WERI-Rb-1 (cell line): Measurements from ENCODE around the gene RALGPS1.

ENCODE experiments used
- DNase-seq: peaks from one replicate; pipeline ENCODE4 v3.0.0-alpha.2; 2020
- H3K27ac ChIP-seq: fragments of 250-450 bp; sonication (Bioruptor Pico); 2 replicates; pipeline ENCODE4 v1.5.1; 2020; ENCODE audit warnings: mild to moderate bottlenecking, moderate library complexity
- H3K27me3 ChIP-seq: fragments of 250-450 bp; sonication (Bioruptor Pico); 2 replicates; pipeline ENCODE4 v1.5.1; 2021; ENCODE audit warnings: mild to moderate bottlenecking, low read depth, moderate library complexity; ENCODE audit not compliant: insufficient read depth, severe bottlenecking
- H3K36me3 ChIP-seq: fragments of 250-450 bp; sonication (Bioruptor Pico); 2 replicates; pipeline ENCODE4 v1.5.1; 2020; ENCODE audit warnings: mild to moderate bottlenecking, moderate library complexity
- H3K4me3 ChIP-seq: 2 replicates; pipeline ENCODE4 v1.5.1; 2011; ENCODE audit warnings: low read depth, mild to moderate bottlenecking, control low read depth, low read length
- H3K9me3 ChIP-seq: fragments of 250-450 bp; sonication (Bioruptor Pico); 2 replicates; pipeline ENCODE4 v1.5.1; 2021; ENCODE audit warnings: mild to moderate bottlenecking, moderate library complexity; ENCODE audit not compliant: severe bottlenecking
- TF ChIP-seq, protein P1 (sequence below): IDR thresholded peaks from 2 replicates; pipeline ENCODE4 v1.5.1; 2011; ENCODE audit warnings: low read depth, mild to moderate bottlenecking, control low read depth, inconsistent platforms, low read length

RALGPS1 gene

DNA sequence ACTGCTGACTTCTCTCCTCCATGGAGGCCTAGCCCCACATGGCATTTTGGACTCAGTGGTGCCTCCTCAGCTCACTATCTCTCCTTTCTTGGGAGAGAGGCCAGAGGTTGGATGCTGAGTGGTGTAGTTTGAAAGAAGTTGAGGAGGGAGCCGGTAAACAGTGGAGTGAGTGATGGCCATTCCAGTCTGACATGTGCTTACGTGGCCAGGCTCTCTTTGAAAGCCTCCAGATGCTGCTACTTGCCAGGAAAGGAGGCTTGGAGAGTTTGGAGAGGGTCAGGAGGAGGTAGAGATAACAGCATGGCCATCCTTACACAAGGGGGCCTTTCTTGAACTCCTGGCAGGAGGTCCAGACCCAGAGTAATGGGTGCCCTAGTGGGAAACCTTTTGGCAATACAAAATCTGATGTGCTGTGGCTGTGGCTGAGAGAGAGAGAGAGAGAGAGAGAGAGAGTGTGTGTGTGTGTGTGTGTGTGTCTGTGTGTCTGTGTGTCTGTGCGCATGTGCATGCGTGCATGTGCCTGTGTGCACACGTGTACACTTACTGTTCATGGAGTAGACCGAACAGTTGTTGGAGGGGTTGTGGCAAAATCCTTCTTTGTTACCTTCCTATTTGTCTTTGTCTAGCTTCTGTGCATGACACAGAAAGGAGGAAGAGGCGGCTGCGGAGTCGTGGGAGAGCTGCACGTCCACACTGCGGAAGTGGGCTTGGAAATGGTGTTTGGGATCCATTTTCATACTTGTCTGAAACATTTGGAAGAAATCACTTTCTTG is 37.8 kb downstream of the RALGPS1 start:
- H3K4me3 ChIP-seq: no peak overlapping the region
- TF ChIP-seq, protein P1, sequence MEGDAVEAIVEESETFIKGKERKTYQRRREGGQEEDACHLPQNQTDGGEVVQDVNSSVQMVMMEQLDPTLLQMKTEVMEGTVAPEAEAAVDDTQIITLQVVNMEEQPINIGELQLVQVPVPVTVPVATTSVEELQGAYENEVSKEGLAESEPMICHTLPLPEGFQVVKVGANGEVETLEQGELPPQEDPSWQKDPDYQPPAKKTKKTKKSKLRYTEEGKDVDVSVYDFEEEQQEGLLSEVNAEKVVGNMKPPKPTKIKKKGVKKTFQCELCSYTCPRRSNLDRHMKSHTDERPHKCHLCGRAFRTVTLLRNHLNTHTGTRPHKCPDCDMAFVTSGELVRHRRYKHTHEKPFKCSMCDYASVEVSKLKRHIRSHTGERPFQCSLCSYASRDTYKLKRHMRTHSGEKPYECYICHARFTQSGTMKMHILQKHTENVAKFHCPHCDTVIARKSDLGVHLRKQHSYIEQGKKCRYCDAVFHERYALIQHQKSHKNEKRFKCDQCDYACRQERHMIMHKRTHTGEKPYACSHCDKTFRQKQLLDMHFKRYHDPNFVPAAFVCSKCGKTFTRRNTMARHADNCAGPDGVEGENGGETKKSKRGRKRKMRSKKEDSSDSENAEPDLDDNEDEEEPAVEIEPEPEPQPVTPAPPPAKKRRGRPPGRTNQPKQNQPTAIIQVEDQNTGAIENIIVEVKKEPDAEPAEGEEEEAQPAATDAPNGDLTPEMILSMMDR: no peak
- peak overlapping the region; percentile 15 for H3K27ac ChIP-seq
- no peaks in the 10 kb centered on the region for H3K36me3 ChIP-seq
- DNase-seq: no peak
- H3K27me3 ChIP-seq: no peaks in the 10 kb centered on the region
- H3K9me3 ChIP-seq: peaks cover 5% of the 10 kb centered on the region

- no peaks in the 10 kb centered on the region for H3K27me3 ChIP-seq
- no peak overlapping the region for H3K4me3 ChIP-seq
- TF ChIP-seq, protein P1: no peak
- H3K27ac ChIP-seq: peak overlapping the region; percentile 4; the same call in 1 of the 2 replicates
- H3K9me3 ChIP-seq: peaks cover 5% of the 10 kb centered on the region
- no peak for DNase-seq
- no peaks in the 10 kb centered on the region for H3K36me3 ChIP-seq
Measured at GRCh38 chr9:126953041-126953809, 38.6 kb downstream of the RALGPS1 start.

DNA sequence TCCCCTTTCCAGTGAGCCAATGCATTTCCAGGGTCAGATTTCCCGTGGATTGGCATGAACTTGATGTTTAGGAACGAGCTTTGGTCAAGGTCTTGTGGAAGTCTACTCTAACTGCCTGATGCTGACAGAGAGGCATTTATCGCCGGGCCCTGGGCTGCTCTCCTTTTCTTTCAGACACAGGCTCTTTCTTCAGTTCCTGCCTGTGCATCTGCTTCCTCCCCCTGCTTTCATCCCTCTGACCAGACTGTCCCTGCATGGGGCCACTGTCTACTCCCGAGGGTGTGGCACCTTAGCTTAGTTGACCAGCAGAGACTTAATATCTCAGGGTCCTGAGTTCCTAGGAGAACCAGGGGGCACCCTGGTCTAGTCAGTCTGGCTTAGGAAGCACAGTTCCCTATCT is 41.2 kb downstream of the RALGPS1 start:
- H3K4me3 ChIP-seq: no peak overlapping the region
- H3K36me3 ChIP-seq: no peaks in the 10 kb centered on the region
- TF ChIP-seq, protein P1: no peak
- no peaks in the 10 kb centered on the region for H3K27me3 ChIP-seq
- DNase-seq: peak; percentile 64
- no peaks in the 10 kb centered on the region for H3K9me3 ChIP-seq
- H3K27ac ChIP-seq: peak overlapping the region; percentile 89

GRCh38 chr9:126956917-126957686 is 42.5 kb downstream of the RALGPS1 start:
- H3K27ac ChIP-seq: peak overlapping the region; percentile 89
- H3K36me3 ChIP-seq: no peaks in the 10 kb centered on the region
- no peaks in the 10 kb centered on the region for H3K9me3 ChIP-seq
- TF ChIP-seq, protein P1: no peak
- no peak overlapping the region for H3K4me3 ChIP-seq
- peak; percentile 87 for DNase-seq
- no peaks in the 10 kb centered on the region for H3K27me3 ChIP-seq

- Histone ChIP-seq H3K27ac (peak overlapping the region; percentile 89), H3K27me3 (no peaks in the 10 kb centered on the region), H3K36me3 (no peaks in the 10 kb centered on the region), H3K9me3 (no peaks in the 10 kb centered on the region), H3K4me3 (no peak overlapping the region)
- DNase-seq: peak; percentile 33
- TF ChIP-seq, protein P1: no peak
Measured at GRCh38 chr9:126957687-126958053, 43.1 kb downstream of the RALGPS1 start.
